GM23338 (cell line): ENCODE data around the gene COX5B.

Experiments used
- CREB1 ChIP-seq: fragments of 250-450 bp; sonication (Bioruptor Pico); IDR thresholded peaks from 2 replicates; pipeline ENCODE4 v1.5.0; 2020; ENCODE audit warnings: low read depth, mild to moderate bottlenecking, moderate library complexity
- EZH2 ChIP-seq: fragments of 200-600 bp; sonication (generic); IDR thresholded peaks from one replicate; pipeline ENCODE4 v1.8.0; 2017; ENCODE audit warnings: antibody characterized with exemption, mild to moderate bottlenecking, low read depth; ENCODE audit not compliant: unreplicated experiment
- NANOG ChIP-seq: IDR thresholded peaks from 2 replicates; pipeline ENCODE4 v1.6.1; 2016; ENCODE audit warnings: antibody characterized with exemption, borderline replicate concordance
- TF ChIP-seq, protein P1 (sequence below), 2 experiments: fragments of 200-600 bp in 1 of 2; sonication (generic) in 1 of 2; conservative IDR thresholded peaks; 2 replicates each; pipeline versions ENCODE4 v1.5.1 to v1.6.1; 2016 to 2017; ENCODE audit warnings: antibody characterized with exemption in 2 of 2, low read depth in 2 of 2, mild to moderate bottlenecking in 2 of 2, moderate library complexity in 1 of 2

GRCh38 chr2:97697252-97698235 is 51.7 kb downstream of the COX5B start:
- TF ChIP-seq NANOG = no peak
- TF ChIP-seq, protein P1, sequence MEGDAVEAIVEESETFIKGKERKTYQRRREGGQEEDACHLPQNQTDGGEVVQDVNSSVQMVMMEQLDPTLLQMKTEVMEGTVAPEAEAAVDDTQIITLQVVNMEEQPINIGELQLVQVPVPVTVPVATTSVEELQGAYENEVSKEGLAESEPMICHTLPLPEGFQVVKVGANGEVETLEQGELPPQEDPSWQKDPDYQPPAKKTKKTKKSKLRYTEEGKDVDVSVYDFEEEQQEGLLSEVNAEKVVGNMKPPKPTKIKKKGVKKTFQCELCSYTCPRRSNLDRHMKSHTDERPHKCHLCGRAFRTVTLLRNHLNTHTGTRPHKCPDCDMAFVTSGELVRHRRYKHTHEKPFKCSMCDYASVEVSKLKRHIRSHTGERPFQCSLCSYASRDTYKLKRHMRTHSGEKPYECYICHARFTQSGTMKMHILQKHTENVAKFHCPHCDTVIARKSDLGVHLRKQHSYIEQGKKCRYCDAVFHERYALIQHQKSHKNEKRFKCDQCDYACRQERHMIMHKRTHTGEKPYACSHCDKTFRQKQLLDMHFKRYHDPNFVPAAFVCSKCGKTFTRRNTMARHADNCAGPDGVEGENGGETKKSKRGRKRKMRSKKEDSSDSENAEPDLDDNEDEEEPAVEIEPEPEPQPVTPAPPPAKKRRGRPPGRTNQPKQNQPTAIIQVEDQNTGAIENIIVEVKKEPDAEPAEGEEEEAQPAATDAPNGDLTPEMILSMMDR (conservative IDR thresholded peaks at IDR 0.05; ENCODE audit: low read depth in 2 of 2) = peak; percentile 97
- no peak for TF ChIP-seq CREB1 (CRISPR knock-in tag)
- no peak for TF ChIP-seq EZH2
